HepG2 (cell line): Measurements from ENCODE around the gene MSMB. TPM values are rescaled to one million over a fixed set of nuclear protein-coding genes. Genes with fewer than 3 reads are reported as not detected.

Source experiments
- ATAD3A ChIP-seq: sonication (generic); formaldehyde crosslinking; IDR thresholded peaks from 2 replicates; pipeline ENCODE4 v1.4.0; 2020; ENCODE audit warnings: missing genetic modification reagents
- DPF2 ChIP-seq: sonication (generic); formaldehyde crosslinking; IDR thresholded peaks from 2 replicates; pipeline ENCODE4 v1.4.0; 2020; ENCODE audit warnings: mild to moderate bottlenecking, low read depth, missing genetic modification reagents, borderline replicate concordance
- ELK4 ChIP-seq: sonication (generic); formaldehyde crosslinking; IDR thresholded peaks from 2 replicates; pipeline ENCODE4 v1.9.0; 2021; ENCODE audit warnings: missing genetic modification reagents, borderline replicate concordance
- GFI1 ChIP-seq: sonication (generic); formaldehyde crosslinking; IDR thresholded peaks from 2 replicates; pipeline ENCODE4 v1.5.0; 2020; ENCODE audit warnings: missing genetic modification reagents, mild to moderate bottlenecking, borderline replicate concordance
- GTF3A ChIP-seq: sonication (generic); formaldehyde crosslinking; conservative IDR thresholded peaks from 2 replicates; pipeline ENCODE4 v1.4.0; 2020; ENCODE audit warnings: mild to moderate bottlenecking, missing genetic modification reagents
- KLF11 ChIP-seq: IDR thresholded peaks from 2 replicates; pipeline ENCODE4 v1.6.1; 2016; ENCODE audit warnings: missing compliant biosample characterization
- MIXL1 ChIP-seq: IDR thresholded peaks from 2 replicates; pipeline ENCODE4 v1.6.1; 2016
- NFYC ChIP-seq: IDR thresholded peaks from 2 replicates; pipeline ENCODE4 v1.6.1; 2016; ENCODE audit warnings: missing genetic modification reagents, missing compliant biosample characterization
- PHF20 ChIP-seq: sonication (generic); formaldehyde crosslinking; IDR thresholded peaks from 2 replicates; pipeline ENCODE4 v1.5.0; 2020; ENCODE audit warnings: mild to moderate bottlenecking, missing genetic modification reagents
- RAD21 ChIP-seq: fragments of 450-650 bp; formaldehyde crosslinking; IDR thresholded peaks from 2 replicates; pipeline ENCODE4 v1.5.0; 2020; ENCODE audit warnings: mild to moderate bottlenecking
- RBM22 ChIP-seq: fragments of 200-400 bp; formaldehyde crosslinking; optimal IDR thresholded peaks from 2 replicates; pipeline ENCODE3; 2017; ENCODE audit warnings: mild to moderate bottlenecking, low read length, moderate library complexity
- THAP8 ChIP-seq: sonication (generic); formaldehyde crosslinking; IDR thresholded peaks from 2 replicates; pipeline ENCODE4 v1.5.1; 2020; ENCODE audit warnings: missing genetic modification reagents, mild to moderate bottlenecking, borderline replicate concordance
- ZFYVE20 ChIP-seq: sonication (generic); formaldehyde crosslinking; IDR thresholded peaks from 2 replicates; pipeline ENCODE4 v1.8.0; 2023; ENCODE audit warnings: low read depth, mild to moderate bottlenecking, moderate library complexity, missing genetic modification reagents, borderline replicate concordance
- ZNF207 ChIP-seq: fragments of 450-650 bp; IDR thresholded peaks from 2 replicates; pipeline ENCODE4 v1.6.1; 2016; ENCODE audit warnings: antibody characterized with exemption, borderline replicate concordance
- ZNF431 ChIP-seq: sonication (generic); formaldehyde crosslinking; IDR thresholded peaks from 2 replicates; pipeline ENCODE4 v1.9.0; 2022; ENCODE audit warnings: missing genetic modification reagents, low read depth, mild to moderate bottlenecking, borderline replicate concordance
- ZNF501 ChIP-seq: sonication (generic); formaldehyde crosslinking; IDR thresholded peaks from 2 replicates; pipeline ENCODE4 v1.5.1; 2020; ENCODE audit warnings: mild to moderate bottlenecking, moderate library complexity, missing genetic modification reagents
- ZNF572 ChIP-seq: sonication (generic); formaldehyde crosslinking; IDR thresholded peaks from 2 replicates; pipeline ENCODE4 v1.5.1; 2020; ENCODE audit warnings: mild to moderate bottlenecking, missing genetic modification reagents
- ZNF749 ChIP-seq: sonication (generic); formaldehyde crosslinking; IDR thresholded peaks from 2 replicates; pipeline ENCODE4 v1.8.0; 2022; ENCODE audit warnings: mild to moderate bottlenecking, missing genetic modification reagents, moderate library complexity, borderline replicate concordance
- ZNF782 ChIP-seq: sonication (generic); formaldehyde crosslinking; IDR thresholded peaks from 2 replicates; pipeline ENCODE4 v1.4.0; 2020; ENCODE audit warnings: missing genetic modification reagents, mild to moderate bottlenecking, borderline replicate concordance
- ZNF841 ChIP-seq: sonication (generic); formaldehyde crosslinking; IDR thresholded peaks from 2 replicates; pipeline ENCODE4 v1.8.1; 2023; ENCODE audit warnings: missing genetic modification reagents, borderline replicate concordance
- polyA plus RNA-seq, 8 experiments: library from polyadenylated mRNA; depleted of rRNA in 3 of 8; stranded (reverse) in 7 of 8; unstranded in 1 of 8; fragments of >200 nt; fragmentation: Illumina TruSeq in 4 of 8; extraction: Trizol in 4 of 8; gene quantifications; 2 replicates each; pipeline versions ENCODE4 v1.2.1 to v1.2.3, GENCODE V29; 2011 to 2016; ENCODE audit warnings: low read depth in 4 of 8, missing spikeins in 1 of 8, mixed read lengths in 1 of 8; ENCODE audit not compliant: insufficient read depth in 1 of 8
- total RNA-seq, 5 experiments: library from RNA; depleted of rRNA; stranded (reverse); fragments of >200 nt; fragmentation: Illumina TruSeq; extraction: Trizol; gene quantifications; 2 replicates each; pipeline ENCODE4 v1.2.3, GENCODE V29; 2016; ENCODE audit warnings: low read depth in 1 of 5
- TF ChIP-seq, protein P1 (sequence below): sonication (generic); formaldehyde crosslinking; conservative IDR thresholded peaks from 2 replicates; pipeline ENCODE4 v1.8.0; 2022; ENCODE audit warnings: missing genetic modification reagents
- TF ChIP-seq, protein P2 (sequence below): sonication (generic); formaldehyde crosslinking; IDR thresholded peaks from 2 replicates; pipeline ENCODE4 v1.4.0; 2020; ENCODE audit warnings: mild to moderate bottlenecking, low read depth, missing genetic modification reagents
- TF ChIP-seq, protein P3 (sequence below): sonication (generic); formaldehyde crosslinking; IDR thresholded peaks from 2 replicates; pipeline ENCODE4 v1.4.0; 2020; ENCODE audit warnings: missing genetic modification reagents, mild to moderate bottlenecking, borderline replicate concordance

MSMB gene
- total and polyA plus RNA-seq, 2 of the 13 experiments (the other 11 are each of a cell fraction or from before 2014, with no cell fraction given): 0.84 TPM; not detected in 1

DNA sequence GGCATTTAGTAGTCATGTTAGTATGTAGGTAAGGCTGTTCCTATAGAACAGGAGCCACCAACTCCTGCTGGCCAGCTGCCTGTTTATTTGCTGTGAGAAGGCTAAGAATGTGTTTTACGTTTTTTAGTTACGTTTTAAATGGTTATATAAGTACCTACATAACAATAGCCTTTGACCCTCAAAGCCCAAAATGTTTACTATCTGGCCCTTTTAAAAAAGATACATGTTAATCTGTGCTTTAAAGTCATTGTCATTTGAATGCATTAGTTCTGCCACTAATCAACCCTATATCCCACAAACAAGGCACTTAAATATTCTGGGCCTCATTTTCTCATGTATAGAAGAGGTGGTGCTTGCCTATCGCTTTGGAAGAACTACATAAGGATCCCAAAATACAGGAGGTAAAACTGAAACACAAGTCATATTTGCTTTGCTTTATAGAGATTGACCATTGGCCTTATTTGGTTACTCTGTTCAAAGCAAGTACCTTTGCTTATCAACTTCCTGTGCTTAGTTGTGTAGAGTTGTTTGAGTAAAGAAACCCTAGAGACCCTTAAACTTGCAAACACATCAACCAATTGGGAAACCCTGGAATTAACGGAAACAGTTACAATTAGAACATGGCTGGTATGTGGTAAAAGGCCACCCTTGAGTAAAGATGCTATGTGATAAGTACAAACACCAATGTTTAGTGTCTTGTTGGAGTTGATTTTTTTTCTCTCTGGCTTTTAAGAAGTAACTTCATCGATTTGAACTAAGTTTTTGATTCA, 47.9 kb downstream of the MSMB start (continued):
- no peak for TF ChIP-seq ZNF782
- no peak for TF ChIP-seq ZNF841
- TF ChIP-seq RAD21 (CRISPR knock-in tag): no peak; the same call in 1 of the 2 replicates
- no peak for TF ChIP-seq ZNF572 (CRISPR knock-in tag)
- no peak; the same call in 1 of the 2 replicates for TF ChIP-seq ZNF431 (CRISPR knock-in tag)
- TF ChIP-seq ZFYVE20: no peak
- TF ChIP-seq ZNF749: 0 out of 2 replicates have a peak, but pooled peaks have one; percentile 43
- TF ChIP-seq ZNF207: no peak
- peak; percentile 88 for TF ChIP-seq GFI1 (CRISPR knock-in tag)
- TF ChIP-seq, protein P1, sequence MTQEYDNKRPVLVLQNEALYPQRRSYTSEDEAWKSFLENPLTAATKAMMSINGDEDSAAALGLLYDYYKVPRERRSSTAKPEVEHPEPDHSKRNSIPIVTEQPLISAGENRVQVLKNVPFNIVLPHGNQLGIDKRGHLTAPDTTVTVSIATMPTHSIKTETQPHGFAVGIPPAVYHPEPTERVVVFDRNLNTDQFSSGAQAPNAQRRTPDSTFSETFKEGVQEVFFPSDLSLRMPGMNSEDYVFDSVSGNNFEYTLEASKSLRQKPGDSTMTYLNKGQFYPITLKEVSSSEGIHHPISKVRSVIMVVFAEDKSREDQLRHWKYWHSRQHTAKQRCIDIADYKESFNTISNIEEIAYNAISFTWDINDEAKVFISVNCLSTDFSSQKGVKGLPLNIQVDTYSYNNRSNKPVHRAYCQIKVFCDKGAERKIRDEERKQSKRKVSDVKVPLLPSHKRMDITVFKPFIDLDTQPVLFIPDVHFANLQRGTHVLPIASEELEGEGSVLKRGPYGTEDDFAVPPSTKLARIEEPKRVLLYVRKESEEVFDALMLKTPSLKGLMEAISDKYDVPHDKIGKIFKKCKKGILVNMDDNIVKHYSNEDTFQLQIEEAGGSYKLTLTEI (CRISPR knock-in tag): no peak
- no peak for TF ChIP-seq RBM22
- no peak for TF ChIP-seq ATAD3A (CRISPR knock-in tag)
- TF ChIP-seq PHF20 (CRISPR knock-in tag): no peak
- TF ChIP-seq, protein P2, sequence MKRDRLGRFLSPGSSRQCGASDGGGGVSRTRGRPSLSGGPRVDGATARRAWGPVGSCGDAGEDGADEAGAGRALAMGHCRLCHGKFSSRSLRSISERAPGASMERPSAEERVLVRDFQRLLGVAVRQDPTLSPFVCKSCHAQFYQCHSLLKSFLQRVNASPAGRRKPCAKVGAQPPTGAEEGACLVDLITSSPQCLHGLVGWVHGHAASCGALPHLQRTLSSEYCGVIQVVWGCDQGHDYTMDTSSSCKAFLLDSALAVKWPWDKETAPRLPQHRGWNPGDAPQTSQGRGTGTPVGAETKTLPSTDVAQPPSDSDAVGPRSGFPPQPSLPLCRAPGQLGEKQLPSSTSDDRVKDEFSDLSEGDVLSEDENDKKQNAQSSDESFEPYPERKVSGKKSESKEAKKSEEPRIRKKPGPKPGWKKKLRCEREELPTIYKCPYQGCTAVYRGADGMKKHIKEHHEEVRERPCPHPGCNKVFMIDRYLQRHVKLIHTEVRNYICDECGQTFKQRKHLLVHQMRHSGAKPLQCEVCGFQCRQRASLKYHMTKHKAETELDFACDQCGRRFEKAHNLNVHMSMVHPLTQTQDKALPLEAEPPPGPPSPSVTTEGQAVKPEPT (CRISPR knock-in tag): no peak
- peak; percentile 55 for TF ChIP-seq NFYC
- TF ChIP-seq, protein P3, sequence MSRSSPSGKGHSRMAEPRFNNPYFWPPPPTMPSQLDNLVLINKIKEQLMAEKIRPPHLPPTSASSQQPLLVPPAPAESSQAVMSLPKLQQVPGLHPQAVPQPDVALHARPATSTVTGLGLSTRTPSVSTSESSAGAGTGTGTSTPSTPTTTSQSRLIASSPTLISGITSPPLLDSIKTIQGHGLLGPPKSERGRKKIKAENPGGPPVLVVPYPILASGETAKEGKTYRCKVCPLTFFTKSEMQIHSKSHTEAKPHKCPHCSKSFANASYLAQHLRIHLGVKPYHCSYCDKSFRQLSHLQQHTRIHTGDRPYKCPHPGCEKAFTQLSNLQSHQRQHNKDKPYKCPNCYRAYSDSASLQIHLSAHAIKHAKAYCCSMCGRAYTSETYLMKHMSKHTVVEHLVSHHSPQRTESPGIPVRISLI: peak; percentile 79
- TF ChIP-seq ZNF501 (CRISPR knock-in tag): no peak
- TF ChIP-seq MIXL1: peak; percentile 98
- no peak for TF ChIP-seq GTF3A (CRISPR knock-in tag)
- no peak for TF ChIP-seq KLF11
- no peak for TF ChIP-seq THAP8 (CRISPR knock-in tag)
- peak; percentile 84 for TF ChIP-seq DPF2 (CRISPR knock-in tag)
- TF ChIP-seq ELK4 (CRISPR knock-in tag): no peak
